MG63 (cell line): Measurements from ENCODE around the gene PLCH2. TPM values are rescaled to one million over a fixed set of nuclear protein-coding genes. Genes with fewer than 3 reads are reported as not detected.

Experiments used
- DNase-seq: peaks from one replicate; pipeline ENCODE4 v3.0.0-alpha.2; 2020
- H3K27me3 ChIP-seq: fragments of 250-450 bp; sonication (Bioruptor Pico); 2 replicates; pipeline ENCODE4 v1.5.1; 2020; ENCODE audit warnings: mild to moderate bottlenecking, moderate library complexity
- H3K36me3 ChIP-seq: fragments of 250-450 bp; sonication (Bioruptor Pico); 2 replicates; pipeline ENCODE4 v1.5.1; 2020; ENCODE audit warnings: mild to moderate bottlenecking, moderate library complexity
- H3K4me3 ChIP-seq: fragments of 250-450 bp; sonication (Bioruptor Pico); 2 replicates; pipeline ENCODE4 v1.5.1; 2020; ENCODE audit warnings: mild to moderate bottlenecking, moderate library complexity
- H3K9me3 ChIP-seq: fragments of 250-450 bp; sonication (Bioruptor Pico); 2 replicates; pipeline ENCODE4 v1.5.1; 2020; ENCODE audit warnings: mild to moderate bottlenecking, moderate library complexity
- total RNA-seq: library from RNA; depleted of rRNA; stranded (reverse); fragments of >200 nt; shearing (Covaris generic); gene quantifications from 2 replicates; pipeline ENCODE4 v1.2.3, GENCODE V29; 2014; ENCODE audit warnings: low replicate concordance

The PLCH2 gene
- total RNA-seq, 1 experiment from 2014 or later, result not detected

GRCh38 chr1:2479618-2480017, 3.5 kb downstream of the PLCH2 start:
- H3K36me3 ChIP-seq, result no peaks in the 10 kb centered on the region
- DNase-seq, result no peak
- H3K27me3 ChIP-seq, result no peaks in the 10 kb centered on the region
- no peak overlapping the region for H3K4me3 ChIP-seq
- H3K9me3 ChIP-seq, result no peaks in the 10 kb centered on the region

- Histone ChIP-seq H3K36me3 (no peaks in the 10 kb centered on the region), H3K4me3 (no peak overlapping the region), H3K9me3 (no peaks in the 10 kb centered on the region), H3K27me3 (no peaks in the 10 kb centered on the region)
- DNase-seq, result no peak
These were observed 4.3 kb downstream of the PLCH2 start for GRCh38 chr1:2480236-2480985.

- no peak overlapping the region for H3K4me3 ChIP-seq
- H3K36me3 ChIP-seq, result no peaks in the 10 kb centered on the region
- no peaks in the 10 kb centered on the region for H3K27me3 ChIP-seq
- H3K9me3 ChIP-seq, result no peaks in the 10 kb centered on the region
- DNase-seq, result no peak
These were observed 4.9 kb downstream of the PLCH2 start for GRCh38 chr1:2480986-2481364.

GRCh38 chr1:2481885-2482284, 5.8 kb downstream of the PLCH2 start:
- Histone ChIP-seq H3K9me3 (no peaks in the 10 kb centered on the region), H3K4me3 (no peak overlapping the region), H3K27me3 (no peaks in the 10 kb centered on the region), H3K36me3 (no peaks in the 10 kb centered on the region)
- no peak for DNase-seq

- H3K27me3 ChIP-seq, result no peaks in the 10 kb centered on the region
- H3K36me3 ChIP-seq, result no peaks in the 10 kb centered on the region
- H3K9me3 ChIP-seq, result no peaks in the 10 kb centered on the region
- H3K4me3 ChIP-seq, result no peak overlapping the region
- no peak for DNase-seq
These were observed 6.5 kb downstream of the PLCH2 start for GRCh38 chr1:2482588-2482987.

- no peak overlapping the region for H3K4me3 ChIP-seq
- H3K36me3 ChIP-seq, result no peaks in the 10 kb centered on the region
- H3K27me3 ChIP-seq, result no peaks in the 10 kb centered on the region
- DNase-seq, result no peak
- no peaks in the 10 kb centered on the region for H3K9me3 ChIP-seq
These were observed 6.9 kb downstream of the PLCH2 start for GRCh38 chr1:2483026-2483425.

GRCh38 chr1:2483970-2484369, 7.9 kb downstream of the PLCH2 start:
- H3K9me3 ChIP-seq, result no peaks in the 10 kb centered on the region; the same call in 1 of the 2 replicates
- H3K4me3 ChIP-seq, result no peak overlapping the region
- DNase-seq, result no peak

GRCh38 chr1:2486041-2486440, 10.0 kb downstream of the PLCH2 start:
- Histone ChIP-seq H3K9me3 (no peaks in the 10 kb centered on the region; the same call in 1 of the 2 replicates), H3K4me3 (no peak overlapping the region), H3K27me3 (no peaks in the 10 kb centered on the region), H3K36me3 (no peaks in the 10 kb centered on the region)
- DNase-seq, result no peak

More at GRCh38 chr1:2483970-2484369, 7.9 kb downstream of the PLCH2 start:
- Histone ChIP-seq H3K36me3 (no peaks in the 10 kb centered on the region), H3K27me3 (no peaks in the 10 kb centered on the region)

GRCh38 chr1:2486558-2486957, 10.5 kb downstream of the PLCH2 start:
- Histone ChIP-seq H3K27me3 (no peaks in the 10 kb centered on the region), H3K36me3 (no peaks in the 10 kb centered on the region), H3K9me3 (no peaks in the 10 kb centered on the region; the same call in 1 of the 2 replicates), H3K4me3 (no peak overlapping the region)
- no peak for DNase-seq

GRCh38 chr1:2488688-2489087, 12.6 kb downstream of the PLCH2 start:
- no peaks in the 10 kb centered on the region for H3K36me3 ChIP-seq
- H3K9me3 ChIP-seq, result no peaks in the 10 kb centered on the region; the same call in 1 of the 2 replicates
- DNase-seq, result no peak
- H3K27me3 ChIP-seq, result no peaks in the 10 kb centered on the region
- H3K4me3 ChIP-seq, result no peak overlapping the region

- no peak overlapping the region for H3K4me3 ChIP-seq
- no peaks in the 10 kb centered on the region; the same call in 1 of the 2 replicates for H3K9me3 ChIP-seq
- no peaks in the 10 kb centered on the region for H3K36me3 ChIP-seq
These were observed 13.5 kb downstream of the PLCH2 start for GRCh38 chr1:2489615-2490014.

GRCh38 chr1:2492091-2492490, 16.0 kb downstream of the PLCH2 start:
- Histone ChIP-seq H3K9me3 (no peaks in the 10 kb centered on the region; the same call in 1 of the 2 replicates), H3K36me3 (no peaks in the 10 kb centered on the region), H3K27me3 (no peaks in the 10 kb centered on the region), H3K4me3 (no peak overlapping the region)
- no peak for DNase-seq

More at GRCh38 chr1:2489615-2490014, 13.5 kb downstream of the PLCH2 start:
- H3K27me3 ChIP-seq, result no peaks in the 10 kb centered on the region
- no peak for DNase-seq

- no peak for DNase-seq
- Histone ChIP-seq H3K4me3 (no peak overlapping the region), H3K36me3 (no peaks in the 10 kb centered on the region), H3K27me3 (no peaks in the 10 kb centered on the region), H3K9me3 (no peaks in the 10 kb centered on the region; the same call in 1 of the 2 replicates)
These were observed 17.1 kb downstream of the PLCH2 start for GRCh38 chr1:2493218-2493617.

GRCh38 chr1:2493691-2494322, 17.7 kb downstream of the PLCH2 start:
- H3K9me3 ChIP-seq, result no peaks in the 10 kb centered on the region
- no peak for DNase-seq
- no peaks in the 10 kb centered on the region for H3K27me3 ChIP-seq
- no peak overlapping the region for H3K4me3 ChIP-seq
- H3K36me3 ChIP-seq, result no peaks in the 10 kb centered on the region

GRCh38 chr1:2494323-2494693, 18.2 kb downstream of the PLCH2 start:
- Histone ChIP-seq H3K9me3 (no peaks in the 10 kb centered on the region), H3K27me3 (no peaks in the 10 kb centered on the region), H3K4me3 (no peak overlapping the region), H3K36me3 (no peaks in the 10 kb centered on the region)
- peak; percentile 41 for DNase-seq

- Histone ChIP-seq H3K9me3 (no peaks in the 10 kb centered on the region), H3K36me3 (no peaks in the 10 kb centered on the region), H3K27me3 (no peaks in the 10 kb centered on the region), H3K4me3 (no peak overlapping the region)
- DNase-seq, result no peak
These were observed 18.9 kb downstream of the PLCH2 start for GRCh38 chr1:2495026-2495425.

- H3K4me3 ChIP-seq, result no peak overlapping the region
- no peaks in the 10 kb centered on the region for H3K36me3 ChIP-seq
- H3K27me3 ChIP-seq, result no peaks in the 10 kb centered on the region
- no peak for DNase-seq
- H3K9me3 ChIP-seq, result no peaks in the 10 kb centered on the region
These were observed 19.5 kb downstream of the PLCH2 start for GRCh38 chr1:2495546-2495945.

- Histone ChIP-seq H3K9me3 (no peaks in the 10 kb centered on the region), H3K4me3 (no peak overlapping the region), H3K36me3 (no peaks in the 10 kb centered on the region), H3K27me3 (no peaks in the 10 kb centered on the region)
- DNase-seq, result no peak
These were observed 20.1 kb downstream of the PLCH2 start for GRCh38 chr1:2496087-2496622.
